ENCODE measurements around the gene MAP3K10.

DNA sequence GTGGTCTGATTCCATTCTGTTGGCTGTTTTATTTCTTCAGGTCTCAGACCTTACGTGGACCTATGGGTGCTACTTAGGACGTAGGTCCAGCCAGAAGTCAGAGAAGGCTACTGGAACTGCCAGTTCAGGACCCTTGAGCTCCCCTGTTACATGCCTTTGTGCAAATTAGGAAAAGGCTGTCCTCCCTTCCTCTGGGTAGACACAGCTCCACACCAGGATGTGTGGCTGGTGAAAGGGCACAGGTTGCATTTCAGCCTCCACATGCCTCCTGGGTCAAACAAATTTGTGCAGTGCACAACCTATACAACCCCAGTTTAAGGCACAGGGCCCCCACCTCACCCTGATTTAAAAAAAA lies 43.9 kb upstream of the MAP3K10 start:
- no peak for TF ChIP-seq TCF7L2 (IDR thresholded peaks at IDR 0.05; ENCODE audit: borderline replicate concordance, low read depth, low read length)
- TF ChIP-seq ZNF280C (tag by site-specific recombination; IDR thresholded peaks at IDR 0.05): no peak
- no peak for TF ChIP-seq KLF17 (tag by site-specific recombination; IDR thresholded peaks at IDR 0.05)
- no peak for TF ChIP-seq BCL11B (tag by site-specific recombination; IDR thresholded peaks at IDR 0.05; ENCODE audit: low read depth)
- TF ChIP-seq, protein P1, sequence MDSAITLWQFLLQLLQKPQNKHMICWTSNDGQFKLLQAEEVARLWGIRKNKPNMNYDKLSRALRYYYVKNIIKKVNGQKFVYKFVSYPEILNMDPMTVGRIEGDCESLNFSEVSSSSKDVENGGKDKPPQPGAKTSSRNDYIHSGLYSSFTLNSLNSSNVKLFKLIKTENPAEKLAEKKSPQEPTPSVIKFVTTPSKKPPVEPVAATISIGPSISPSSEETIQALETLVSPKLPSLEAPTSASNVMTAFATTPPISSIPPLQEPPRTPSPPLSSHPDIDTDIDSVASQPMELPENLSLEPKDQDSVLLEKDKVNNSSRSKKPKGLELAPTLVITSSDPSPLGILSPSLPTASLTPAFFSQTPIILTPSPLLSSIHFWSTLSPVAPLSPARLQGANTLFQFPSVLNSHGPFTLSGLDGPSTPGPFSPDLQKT (IDR thresholded peaks at IDR 0.05; ENCODE audit: borderline replicate concordance, low read depth, low read length): no peak
- TF ChIP-seq MEIS1 (CRISPR knock-in tag; IDR thresholded peaks at IDR 0.05; ENCODE audit: borderline replicate concordance): no peak
- no peak for TF ChIP-seq KLF16 (tag by site-specific recombination; IDR thresholded peaks at IDR 0.05)
- TF ChIP-seq ZNF23 (tag by site-specific recombination; IDR thresholded peaks at IDR 0.05; ENCODE audit: borderline replicate concordance): no peak
- TF ChIP-seq, protein P2, sequence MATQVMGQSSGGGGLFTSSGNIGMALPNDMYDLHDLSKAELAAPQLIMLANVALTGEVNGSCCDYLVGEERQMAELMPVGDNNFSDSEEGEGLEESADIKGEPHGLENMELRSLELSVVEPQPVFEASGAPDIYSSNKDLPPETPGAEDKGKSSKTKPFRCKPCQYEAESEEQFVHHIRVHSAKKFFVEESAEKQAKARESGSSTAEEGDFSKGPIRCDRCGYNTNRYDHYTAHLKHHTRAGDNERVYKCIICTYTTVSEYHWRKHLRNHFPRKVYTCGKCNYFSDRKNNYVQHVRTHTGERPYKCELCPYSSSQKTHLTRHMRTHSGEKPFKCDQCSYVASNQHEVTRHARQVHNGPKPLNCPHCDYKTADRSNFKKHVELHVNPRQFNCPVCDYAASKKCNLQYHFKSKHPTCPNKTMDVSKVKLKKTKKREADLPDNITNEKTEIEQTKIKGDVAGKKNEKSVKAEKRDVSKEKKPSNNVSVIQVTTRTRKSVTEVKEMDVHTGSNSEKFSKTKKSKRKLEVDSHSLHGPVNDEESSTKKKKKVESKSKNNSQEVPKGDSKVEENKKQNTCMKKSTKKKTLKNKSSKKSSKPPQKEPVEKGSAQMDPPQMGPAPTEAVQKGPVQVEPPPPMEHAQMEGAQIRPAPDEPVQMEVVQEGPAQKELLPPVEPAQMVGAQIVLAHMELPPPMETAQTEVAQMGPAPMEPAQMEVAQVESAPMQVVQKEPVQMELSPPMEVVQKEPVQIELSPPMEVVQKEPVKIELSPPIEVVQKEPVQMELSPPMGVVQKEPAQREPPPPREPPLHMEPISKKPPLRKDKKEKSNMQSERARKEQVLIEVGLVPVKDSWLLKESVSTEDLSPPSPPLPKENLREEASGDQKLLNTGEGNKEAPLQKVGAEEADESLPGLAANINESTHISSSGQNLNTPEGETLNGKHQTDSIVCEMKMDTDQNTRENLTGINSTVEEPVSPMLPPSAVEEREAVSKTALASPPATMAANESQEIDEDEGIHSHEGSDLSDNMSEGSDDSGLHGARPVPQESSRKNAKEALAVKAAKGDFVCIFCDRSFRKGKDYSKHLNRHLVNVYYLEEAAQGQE (tag by site-specific recombination; IDR thresholded peaks at IDR 0.05): no peak
- TF ChIP-seq OSR2 (tag by site-specific recombination; IDR thresholded peaks at IDR 0.05): no peak
- TF ChIP-seq CTCF (tag by site-specific recombination; IDR thresholded peaks at IDR 0.05): no peak
- TF ChIP-seq YY1 (tag by site-specific recombination; IDR thresholded peaks at IDR 0.05): no peak
- no peak for TF ChIP-seq ZNF184 (tag by site-specific recombination; IDR thresholded peaks at IDR 0.05)
- no peak for TF ChIP-seq ZNF580 (tag by site-specific recombination; IDR thresholded peaks at IDR 0.05)
